Kidney (tissue), 14 donors: ENCODE measurements around the gene DNAH11. TPM values are rescaled to one million over a fixed set of nuclear protein-coding genes. Genes with fewer than 3 reads are reported as not detected.

Experiments
- DNase-seq, 5 donors: peaks; one replicate each; pipeline ENCODE4 v3.0.0-alpha.2; 2013 to 2020
- FAIRE-seq: peaks from 2 replicates; lab custom pipeline; 2012; peaks lifted over from hg19 to GRCh38; lab: Jason Lieb, UNC
- H3K27ac ChIP-seq, 2 donors: one replicate each; pipeline ENCODE4 v1.7.0; 2013; ENCODE audit warnings: low read depth in 2 of 2, low read length in 2 of 2, inconsistent platforms in 1 of 2
- H3K27me3 ChIP-seq: one replicate; pipeline ENCODE4 v1.7.1; 2013; ENCODE audit warnings: low read length, inconsistent platforms; ENCODE audit not compliant: control insufficient read depth, insufficient read depth
- H3K36me3 ChIP-seq, 3 donors: one replicate each; pipeline versions ENCODE4 v1.7.0 to v1.7.1; 2013; ENCODE audit warnings: low read length in 3 of 3, control low read depth in 1 of 3, inconsistent platforms in 1 of 3; ENCODE audit not compliant: insufficient read depth in 3 of 3, control insufficient read depth in 2 of 3
- H3K4me1 ChIP-seq, 3 donors: one replicate each; pipeline versions ENCODE4 v1.7.0 to v1.7.1; 2013; ENCODE audit warnings: low read length in 3 of 3, inconsistent platforms in 1 of 3, low read depth in 1 of 3; ENCODE audit not compliant: control insufficient read depth in 2 of 3, insufficient read depth in 2 of 3
- H3K4me3 ChIP-seq, 3 donors: one replicate each; pipeline versions ENCODE4 v1.7.0 to v1.8.1; 2013; ENCODE audit warnings: low read length in 3 of 3, control low read depth in 1 of 3, inconsistent platforms in 1 of 3
- H3K9ac ChIP-seq, 3 donors: one replicate each; pipeline versions ENCODE4 v1.7.0 to v1.7.1; 2013; ENCODE audit warnings: low read length in 3 of 3, control low read depth in 1 of 3, inconsistent platforms in 1 of 3
- H3K9me3 ChIP-seq, 3 donors: one replicate each; pipeline versions ENCODE4 v1.7.0 to v1.7.1; 2013; ENCODE audit warnings: low read length in 3 of 3, control low read depth in 1 of 3, inconsistent platforms in 1 of 3; ENCODE audit not compliant: control insufficient read depth in 2 of 3, insufficient read depth in 1 of 3
- intact Hi-C: fragments of 100-400 bp; cut with DNase I; formaldehyde crosslinking; loops from one replicate; pipeline ENCODE4 v1.11.1; 2022
- polyA plus RNA-seq: library from polyadenylated mRNA; stranded (reverse); fragments of 350-450 nt; fragmentation: Illumina TruSeq; extraction: RNeasy Lipid Tissue Mini Kit (QIAGEN cat#74804); gene quantifications from one replicate; pipeline ENCODE4 v1.2.3, GENCODE V29; 2014; ENCODE audit warnings: low read depth, low replicate concordance; ENCODE audit not compliant: insufficient read depth
- total RNA-seq: library from RNA; stranded (reverse); fragmentation: NEBNext Ultra II Directional; extraction: Animal tissue kit (Norgen Biotek cat#: 25700); gene quantifications from one replicate; pipeline ENCODE4 v1.2.1, GENCODE V29; 2021
- TF ChIP-seq, protein P1 (sequence below): IDR thresholded peaks from 3 replicates; pipeline ENCODE4 v1.5.1; 2012; ENCODE audit warnings: mild to moderate bottlenecking, moderate library complexity, borderline replicate concordance; ENCODE audit not compliant: insufficient read depth; ENCODE audit errors: extremely low read depth
- donor health status: control.
- donor health status: control.
- donor health status: control.
- donor health status: control.
- donor health status: control.
- donor health status: DM: yes; HTN: yes; CAD: no.
- donor health status: Normal renal cell carcinoma (clear cell type).

The DNAH11 gene
- total and polyA plus RNA-seq, 2 donors from 2014 or later: 0.58 to 2.3 TPM

DNA sequence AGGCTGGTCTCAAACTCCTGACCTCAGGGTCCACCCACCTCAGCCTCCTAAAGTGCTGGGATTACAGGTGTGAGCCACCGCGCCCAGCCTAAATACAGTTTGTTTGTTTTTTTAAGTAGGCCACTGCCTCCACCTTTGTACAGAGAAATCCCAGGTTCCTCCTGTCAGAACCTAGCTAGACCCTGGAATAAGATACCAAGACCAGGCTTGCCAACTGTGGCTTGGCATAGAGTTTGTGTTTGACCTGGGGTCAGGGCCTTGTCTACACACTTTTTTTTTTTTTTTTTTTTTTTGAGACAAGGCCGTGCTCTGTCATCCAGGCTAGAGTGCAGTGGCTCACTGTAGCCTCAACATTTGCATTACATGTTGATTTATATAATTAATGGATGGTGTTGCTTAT lies 34.3 kb upstream of the DNAH11 start:
- FAIRE-seq (no peak), DNase-seq (no peak)
- H3K4me3 ChIP-seq: no peak overlapping the region
- H3K9ac ChIP-seq: no peak overlapping the region
- H3K27me3 ChIP-seq: no peaks in the 10 kb centered on the region
- H3K4me1 ChIP-seq: no peaks in the 10 kb centered on the region
- TF ChIP-seq, protein P1, sequence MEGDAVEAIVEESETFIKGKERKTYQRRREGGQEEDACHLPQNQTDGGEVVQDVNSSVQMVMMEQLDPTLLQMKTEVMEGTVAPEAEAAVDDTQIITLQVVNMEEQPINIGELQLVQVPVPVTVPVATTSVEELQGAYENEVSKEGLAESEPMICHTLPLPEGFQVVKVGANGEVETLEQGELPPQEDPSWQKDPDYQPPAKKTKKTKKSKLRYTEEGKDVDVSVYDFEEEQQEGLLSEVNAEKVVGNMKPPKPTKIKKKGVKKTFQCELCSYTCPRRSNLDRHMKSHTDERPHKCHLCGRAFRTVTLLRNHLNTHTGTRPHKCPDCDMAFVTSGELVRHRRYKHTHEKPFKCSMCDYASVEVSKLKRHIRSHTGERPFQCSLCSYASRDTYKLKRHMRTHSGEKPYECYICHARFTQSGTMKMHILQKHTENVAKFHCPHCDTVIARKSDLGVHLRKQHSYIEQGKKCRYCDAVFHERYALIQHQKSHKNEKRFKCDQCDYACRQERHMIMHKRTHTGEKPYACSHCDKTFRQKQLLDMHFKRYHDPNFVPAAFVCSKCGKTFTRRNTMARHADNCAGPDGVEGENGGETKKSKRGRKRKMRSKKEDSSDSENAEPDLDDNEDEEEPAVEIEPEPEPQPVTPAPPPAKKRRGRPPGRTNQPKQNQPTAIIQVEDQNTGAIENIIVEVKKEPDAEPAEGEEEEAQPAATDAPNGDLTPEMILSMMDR: no peak
- no peaks in the 10 kb centered on the region for H3K9me3 ChIP-seq
- intact Hi-C loops: no loop called here
- H3K36me3 ChIP-seq: no peaks in the 10 kb centered on the region
- no peak overlapping the region for H3K27ac ChIP-seq

DNA sequence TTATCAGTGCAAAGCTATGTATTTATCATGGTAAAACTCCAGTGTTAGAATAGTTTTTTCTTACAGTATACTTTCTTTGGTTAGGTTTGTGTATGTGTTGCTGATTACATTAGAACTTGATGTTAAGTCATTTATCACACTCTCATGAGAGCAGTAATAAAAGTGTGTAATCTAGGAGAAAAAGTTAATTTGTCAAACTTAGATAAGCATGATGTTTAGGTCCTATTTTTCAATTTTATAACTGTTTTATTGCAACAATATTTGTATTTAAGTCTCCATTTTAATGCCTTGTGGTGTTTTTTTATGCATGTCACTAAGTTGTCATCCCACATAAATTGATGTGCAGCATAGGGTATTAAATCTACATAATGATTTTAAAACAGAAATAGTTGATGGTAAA lies 28.8 kb upstream of the DNAH11 start:
- no peaks in the 10 kb centered on the region for H3K36me3 ChIP-seq
- DNase-seq (peak in 2 of 5 donors; percentile 17 to 54), FAIRE-seq (no peak)
- H3K4me1 ChIP-seq: no peaks in the 10 kb centered on the region
- H3K9ac ChIP-seq: no peak overlapping the region
- intact Hi-C loops: no loop called here
- TF ChIP-seq, protein P1: no peak
- no peak overlapping the region for H3K27ac ChIP-seq
- H3K4me3 ChIP-seq: no peak overlapping the region
- H3K27me3 ChIP-seq: no peaks in the 10 kb centered on the region
- H3K9me3 ChIP-seq: no peaks in the 10 kb centered on the region

DNA sequence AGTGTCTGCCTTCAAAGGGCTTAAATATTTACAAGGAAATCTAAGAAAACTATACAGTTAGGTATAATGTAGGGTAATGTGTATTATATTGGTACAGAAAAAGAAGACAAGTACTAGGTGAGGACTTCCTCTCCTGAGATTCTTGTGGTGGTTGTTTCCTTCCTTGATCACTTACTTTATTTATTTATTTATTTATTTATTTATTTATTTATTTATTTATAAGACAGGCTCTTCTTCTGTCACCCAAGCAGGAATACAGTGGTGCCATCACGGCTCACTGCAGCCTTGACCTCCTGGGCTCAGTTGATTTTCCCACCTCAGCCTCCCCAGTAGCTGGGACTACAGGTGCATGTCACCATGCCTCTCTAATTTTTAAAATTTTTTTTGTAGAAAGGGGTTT lies 18.2 kb upstream of the DNAH11 start:
- intact Hi-C loops: no loop called here
- FAIRE-seq: no peak
- no peak overlapping the region for H3K4me3 ChIP-seq

More for the DNA sequence above, 18.2 kb upstream of the DNAH11 start:
- TF ChIP-seq, protein P1: no peak
- no peak overlapping the region for H3K9ac ChIP-seq
- no peaks in the 10 kb centered on the region for H3K9me3 ChIP-seq
- no peak for DNase-seq
- H3K36me3 ChIP-seq: no peaks in the 10 kb centered on the region
- H3K27ac ChIP-seq: no peak overlapping the region
- no peaks in the 10 kb centered on the region for H3K27me3 ChIP-seq
- no peaks in the 10 kb centered on the region for H3K4me1 ChIP-seq
